Measurements from ENCODE around the gene GPD1L.
A peak's percentile ranks its signal among the peaks of the same experiment; 100 is the strongest.

The GPD1L gene

DNA sequence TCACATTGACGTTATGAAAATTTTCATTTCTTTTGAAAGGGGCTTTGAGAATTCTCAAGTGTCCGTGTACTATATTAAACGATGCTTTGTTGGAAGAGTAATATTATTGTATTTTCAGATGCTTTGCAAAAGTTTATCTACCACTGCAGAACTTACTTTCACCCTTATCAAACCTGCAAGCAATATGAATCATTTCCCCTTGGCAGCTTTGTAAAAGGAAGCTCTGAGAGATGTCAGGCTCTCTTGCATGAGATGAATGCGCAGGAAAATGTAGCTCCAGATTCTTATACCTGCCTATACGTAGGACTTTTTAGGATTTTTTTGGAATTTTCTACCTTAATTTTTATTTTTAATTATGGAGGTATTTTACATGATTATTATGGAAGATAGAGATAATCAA lies 34.5 kb downstream of the GPD1L start:
- DNase-seq = no peak

DNA sequence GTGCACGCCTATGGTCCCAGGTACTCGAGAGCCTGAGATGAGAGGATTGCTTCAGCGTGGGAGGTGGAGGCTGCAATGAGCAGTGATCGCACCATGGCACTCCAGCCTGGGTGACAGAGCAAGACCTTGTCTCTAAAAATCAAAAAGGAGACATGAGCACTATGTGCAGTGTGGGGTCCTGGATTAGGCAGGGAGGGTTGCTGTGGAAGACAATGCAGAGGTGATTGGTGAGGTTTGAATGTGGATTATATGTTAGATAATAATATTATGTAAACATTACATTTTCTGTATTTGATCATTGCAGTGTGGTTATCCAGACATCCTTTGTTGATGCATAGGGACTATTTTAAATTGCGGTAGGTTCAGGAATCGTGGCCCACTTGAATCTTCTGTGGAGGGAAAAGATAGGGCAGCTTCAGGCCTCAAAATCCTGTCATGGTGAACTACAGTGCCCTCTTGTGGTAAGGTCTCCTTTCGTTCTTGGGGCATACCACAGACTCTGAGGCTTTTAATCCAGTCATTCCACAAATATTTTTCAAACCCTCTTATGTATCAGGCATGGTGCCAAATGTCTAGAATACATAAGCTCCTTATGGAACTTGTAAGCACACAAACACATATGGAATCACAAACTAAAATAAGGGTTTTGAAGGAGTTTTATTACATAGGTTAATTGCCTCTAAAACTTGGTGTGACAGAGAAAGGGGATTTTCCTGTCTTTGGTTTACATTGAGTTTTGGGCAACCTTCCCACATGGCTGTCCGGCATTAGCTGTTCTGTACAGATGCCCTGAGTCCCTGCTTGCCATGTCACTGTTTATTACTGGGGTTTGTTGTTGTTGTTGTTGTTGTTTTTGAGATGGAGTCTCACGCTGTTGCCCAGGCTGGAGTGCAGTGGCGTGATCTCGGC lies 37.7 kb downstream of the GPD1L start:
- DNase-seq = peak; percentile 92

DNA sequence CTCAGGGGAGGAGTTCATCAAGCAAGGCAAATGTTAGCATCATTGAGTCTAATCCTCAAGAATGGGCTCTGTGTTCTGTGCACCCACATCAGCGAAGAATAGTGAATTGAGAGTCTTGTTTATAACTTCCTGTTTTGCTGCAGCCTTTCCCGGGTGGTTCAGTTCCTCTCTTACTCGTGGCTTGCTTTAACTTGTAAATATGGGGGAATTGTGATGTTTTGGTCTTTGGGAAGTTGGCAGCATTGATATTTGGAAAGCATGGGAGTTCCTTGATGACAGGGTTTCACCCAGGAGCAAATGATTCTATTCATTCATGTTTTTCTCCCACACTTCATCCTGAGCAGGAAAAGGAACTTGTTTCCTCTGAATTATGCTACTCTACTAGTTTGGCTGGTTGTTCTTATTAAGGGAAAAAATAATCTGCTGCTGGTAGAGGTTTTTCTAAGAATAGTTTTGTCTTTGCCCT lies 40.4 kb downstream of the GPD1L start:
- DNase-seq = no peak

DNA sequence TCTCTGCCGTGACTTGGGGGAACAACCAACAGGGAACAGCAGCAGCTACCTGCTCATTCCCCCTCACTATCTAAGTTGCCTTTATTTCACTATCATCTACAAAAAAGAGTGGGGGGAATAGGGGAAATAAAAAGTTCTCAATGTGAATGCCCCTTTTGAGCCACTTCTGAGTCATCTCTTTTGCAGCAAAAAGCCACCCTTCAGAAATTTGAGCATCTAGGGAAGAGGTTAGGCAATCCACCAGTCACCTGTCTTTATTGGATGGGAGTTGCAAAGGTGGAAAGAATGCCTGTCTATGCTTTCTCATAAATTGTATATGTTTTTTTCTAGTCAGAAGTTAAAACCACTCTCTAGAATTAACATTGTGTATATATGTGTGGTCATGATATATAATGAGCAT lies 41.1 kb downstream of the GPD1L start:
- DNase-seq = peak; percentile 36

DNA sequence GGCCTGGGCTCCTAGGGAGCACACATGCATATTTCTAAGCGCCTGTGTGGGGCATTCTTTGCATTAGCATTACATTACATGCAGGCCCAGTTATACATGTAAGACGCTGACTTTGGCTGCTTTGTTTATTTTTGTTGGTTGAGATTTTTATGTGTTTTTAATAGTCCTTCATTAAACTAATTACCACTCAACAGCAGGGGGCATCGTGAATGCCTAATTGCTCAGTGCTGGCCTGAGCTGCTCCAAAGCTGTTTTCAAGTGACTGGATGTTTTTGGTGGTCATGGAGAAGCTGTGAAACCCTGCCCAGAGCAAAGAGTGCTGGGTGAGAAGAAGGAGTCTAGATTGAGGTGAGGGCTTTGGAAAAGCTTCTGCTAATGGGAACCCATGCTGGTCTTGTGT lies 41.5 kb downstream of the GPD1L start:
- DNase-seq = no peak

DNA sequence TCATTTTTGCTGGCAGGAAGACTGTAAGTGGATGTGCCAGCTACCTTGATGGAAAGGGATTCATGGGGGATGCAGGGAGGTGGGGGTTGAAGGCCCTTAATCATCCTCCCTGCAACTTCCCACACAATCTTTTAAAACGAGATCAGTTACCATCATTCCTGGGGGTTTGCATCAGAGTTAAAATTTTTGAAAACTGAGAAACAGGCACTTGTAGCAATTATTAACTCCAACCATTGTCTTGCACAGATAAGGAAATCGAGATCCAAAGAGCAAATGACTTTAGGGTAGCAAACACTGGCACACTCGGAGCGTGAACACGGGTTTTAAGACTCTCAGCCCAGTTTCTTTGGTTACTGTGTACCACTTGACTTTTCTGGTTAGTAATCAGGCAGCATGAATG lies 41.9 kb downstream of the GPD1L start:
- DNase-seq = no peak

DNA sequence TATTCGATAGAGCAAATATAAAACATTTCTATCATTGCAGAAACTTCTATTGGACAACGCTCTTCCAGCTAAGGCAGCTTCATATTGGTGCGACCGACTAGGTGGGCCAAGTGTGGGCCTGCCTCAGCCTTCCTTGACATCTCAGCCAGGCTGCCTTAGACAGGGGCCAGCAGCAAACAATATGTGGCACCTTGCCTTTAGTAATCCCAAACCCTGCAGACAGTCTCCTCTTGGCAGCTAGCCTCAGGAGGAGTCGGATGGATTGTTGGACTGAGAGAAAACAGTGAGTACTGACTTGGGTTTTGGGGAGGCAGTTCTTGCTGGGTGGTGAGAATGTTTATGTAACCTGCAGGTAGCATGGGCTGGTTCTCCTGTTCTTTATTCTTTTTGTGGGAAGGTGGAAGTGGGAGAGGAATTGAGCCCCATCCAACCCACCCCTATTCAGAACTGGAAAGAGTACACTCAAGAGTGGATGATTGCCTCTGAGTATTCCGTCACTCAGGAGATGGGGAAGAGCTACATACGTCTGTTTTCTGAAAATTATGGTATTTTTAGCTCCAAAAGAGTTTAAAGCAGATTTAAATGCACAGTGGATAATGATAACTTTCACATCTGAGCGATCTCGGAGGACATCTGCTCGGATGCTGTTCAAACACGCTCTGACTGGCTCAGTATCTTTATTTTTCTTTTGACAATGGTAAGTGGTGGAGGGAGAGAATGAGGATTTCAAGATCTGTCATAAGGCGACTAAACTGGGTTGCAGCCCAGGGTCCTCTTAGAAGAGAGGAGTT lies 47.2 kb downstream of the GPD1L start:
- DNase-seq = no peak

DNA sequence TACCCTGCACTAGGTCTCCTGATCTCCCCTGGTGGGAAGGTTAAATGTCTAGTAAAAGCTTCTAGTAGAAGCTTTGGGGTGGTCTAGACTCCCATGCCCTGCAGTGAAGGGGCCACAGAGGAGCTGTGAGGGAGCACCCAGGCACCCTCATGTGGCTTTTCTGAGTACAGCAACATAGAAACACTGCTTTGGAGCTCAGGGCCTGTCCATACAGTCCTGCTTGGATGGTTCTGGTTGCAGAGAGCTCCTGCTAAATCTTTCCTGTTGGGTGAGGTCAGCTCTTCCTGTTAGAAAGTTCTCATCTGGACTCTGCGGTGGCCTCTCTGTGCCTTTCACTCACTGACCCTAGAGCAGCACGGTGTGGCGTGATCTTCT lies 47.8 kb downstream of the GPD1L start:
- DNase-seq = peak; percentile 9

DNA sequence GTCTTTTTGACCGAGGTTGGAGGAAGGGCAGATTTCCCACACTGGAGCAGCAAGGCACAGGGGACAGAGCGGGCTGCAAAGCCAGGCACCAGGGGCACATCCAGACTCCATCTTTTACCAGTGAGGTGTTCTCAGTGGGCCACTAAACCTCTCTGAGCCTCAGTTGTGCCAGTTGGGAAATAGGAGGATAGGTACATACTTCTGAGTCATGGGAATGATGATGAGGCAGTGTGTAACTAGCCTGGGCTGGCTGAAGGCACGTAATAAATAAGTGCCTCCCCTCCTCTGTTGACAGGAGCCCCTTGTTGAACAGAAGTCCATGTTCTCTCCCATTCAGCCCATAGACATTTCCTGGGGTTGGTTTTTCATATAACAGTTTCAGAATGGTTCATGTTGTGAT lies 48.7 kb downstream of the GPD1L start:
- DNase-seq = no peak

DNA sequence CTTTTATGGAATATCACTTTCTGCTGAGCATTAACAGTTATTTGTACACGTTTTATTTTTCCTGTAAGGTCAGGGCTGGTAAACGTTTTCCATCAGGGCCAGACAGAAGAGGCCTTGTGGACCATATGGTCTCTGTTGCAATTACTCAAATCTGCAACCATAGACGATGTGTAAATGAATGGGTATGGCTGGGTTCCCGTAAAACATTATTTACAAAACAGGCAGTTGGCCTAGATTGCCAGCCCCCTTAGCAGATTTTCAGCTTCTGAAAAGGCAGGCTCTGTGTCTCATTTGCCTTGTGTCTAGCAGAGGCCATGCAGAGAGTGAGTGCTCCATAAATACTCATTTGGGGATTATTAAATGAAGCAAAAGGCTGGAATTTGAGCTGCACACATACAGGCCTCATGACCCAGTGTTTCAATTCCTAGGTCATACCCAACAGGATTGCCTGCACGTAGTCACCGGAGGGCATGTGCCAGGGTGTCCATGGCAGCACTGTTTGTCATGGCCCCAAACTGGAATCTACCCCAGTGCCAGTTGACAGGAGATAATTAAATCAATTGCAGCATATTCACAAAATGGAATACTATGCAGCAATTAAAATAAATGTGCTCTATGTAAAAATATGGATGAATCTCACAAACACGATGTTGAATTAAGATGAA lies 51.3 kb downstream of the GPD1L start:
- DNase-seq = no peak

DNA sequence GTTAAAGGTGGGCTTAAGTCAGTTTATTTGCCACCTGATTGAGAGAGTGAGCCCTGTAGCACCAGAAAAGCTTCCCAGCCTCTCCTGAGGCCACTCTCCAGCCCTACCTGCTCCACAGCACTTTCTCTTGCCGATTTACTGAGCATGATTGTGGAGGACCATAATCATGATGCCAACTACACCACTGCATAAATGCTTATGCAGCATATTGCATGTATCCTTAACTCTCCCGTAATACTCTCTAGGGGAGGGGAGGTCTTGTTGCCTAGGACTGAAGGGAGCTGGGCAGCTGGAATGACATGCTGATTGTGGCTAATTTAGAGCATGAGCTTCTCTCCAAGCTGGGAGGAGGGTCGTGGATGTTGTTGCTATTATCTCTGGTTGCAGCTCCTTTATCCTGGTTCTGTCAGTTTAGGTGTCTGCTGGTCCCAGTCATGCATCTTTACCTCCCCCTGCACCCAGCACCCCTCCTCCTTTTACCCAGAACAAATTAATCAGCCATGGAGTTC lies 54.3 kb downstream of the GPD1L start:
- DNase-seq = no peak

DNA sequence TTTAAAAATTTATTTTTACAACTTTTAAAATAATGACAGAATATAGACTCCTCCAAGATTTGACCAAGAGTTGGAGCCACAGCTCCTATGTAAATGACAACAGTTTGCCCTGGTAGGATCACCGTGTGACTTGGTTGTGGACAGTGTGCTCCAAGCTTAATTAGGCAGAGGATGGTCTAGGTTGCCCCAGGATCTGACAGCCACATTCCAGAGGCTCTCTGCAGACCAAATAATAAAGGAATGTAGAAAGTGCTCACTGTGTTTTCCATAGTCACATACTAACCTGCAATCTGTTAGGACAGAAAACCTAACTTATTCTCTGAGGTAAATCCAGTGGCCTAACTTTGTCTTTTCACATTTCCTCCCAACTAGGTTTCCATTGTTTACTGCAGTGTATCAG lies 59.0 kb downstream of the GPD1L start:
- no peak for DNase-seq

DNA sequence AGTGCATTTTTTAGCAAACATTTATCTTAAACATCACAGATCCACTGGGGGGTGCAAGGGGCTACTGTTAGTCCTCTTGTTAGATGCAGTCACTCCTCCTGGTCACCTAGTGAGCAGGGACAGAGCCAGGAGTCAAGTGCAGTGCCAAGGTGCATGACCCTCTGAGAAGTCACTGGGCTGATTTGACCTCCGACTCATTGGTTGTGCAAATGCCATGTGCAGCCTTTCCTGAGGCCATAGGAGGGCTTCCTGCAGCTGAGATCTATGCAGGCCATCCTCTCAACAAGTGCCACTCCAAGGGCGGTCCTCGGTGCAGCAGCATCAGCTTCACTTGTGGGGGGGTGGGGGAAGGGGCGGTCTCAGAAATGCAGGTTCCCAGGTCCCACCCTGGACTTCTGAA lies 60.2 kb downstream of the GPD1L start:
- DNase-seq = no peak

DNA sequence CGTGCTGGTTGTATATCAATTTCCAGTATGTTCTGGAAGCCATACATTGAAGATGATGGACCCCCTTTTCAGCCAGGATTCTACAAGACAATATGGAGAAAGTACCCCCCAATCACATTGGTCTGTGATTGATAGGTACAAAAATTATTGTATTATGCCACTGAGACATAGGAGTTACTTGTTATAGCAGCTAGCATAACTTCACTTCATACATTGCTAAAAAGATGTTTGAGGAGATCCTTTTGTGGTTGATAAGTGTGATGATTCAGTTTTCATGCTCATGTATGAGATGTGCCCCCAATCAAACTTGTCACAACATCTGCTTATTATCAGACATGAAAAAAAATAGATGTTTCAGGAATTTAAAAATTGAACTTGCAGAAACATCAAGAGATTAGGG lies 66.0 kb downstream of the GPD1L start:
- DNase-seq = no peak

DNA sequence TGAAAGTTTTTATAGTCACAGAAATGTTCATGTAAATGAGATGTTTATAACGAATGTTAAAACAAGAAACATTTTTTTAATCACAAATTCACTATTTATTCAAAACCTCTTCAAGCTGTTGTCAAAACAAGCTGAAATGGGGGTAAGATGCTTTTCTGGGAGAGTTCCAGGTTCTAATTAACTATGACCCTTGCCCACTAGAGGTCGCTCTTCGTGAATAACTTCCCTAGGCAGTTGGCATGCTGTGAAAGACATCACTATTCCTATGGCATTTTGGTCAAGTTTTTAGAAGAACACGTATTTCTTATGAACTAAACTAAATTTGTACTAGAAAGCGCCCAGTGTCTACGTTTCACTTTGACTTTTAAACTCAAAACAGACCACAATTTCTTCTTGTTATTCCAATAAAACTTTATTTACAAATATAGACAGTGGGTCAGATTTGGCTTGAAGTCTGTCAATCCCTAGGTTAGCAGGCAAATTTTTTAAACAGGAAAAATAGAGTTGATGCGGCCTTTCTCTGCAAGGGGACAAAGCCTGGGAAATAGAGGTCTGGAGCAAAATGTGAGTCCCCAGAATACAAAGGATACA lies 69.3 kb downstream of the GPD1L start:
- peak; percentile 60 for DNase-seq

DNA sequence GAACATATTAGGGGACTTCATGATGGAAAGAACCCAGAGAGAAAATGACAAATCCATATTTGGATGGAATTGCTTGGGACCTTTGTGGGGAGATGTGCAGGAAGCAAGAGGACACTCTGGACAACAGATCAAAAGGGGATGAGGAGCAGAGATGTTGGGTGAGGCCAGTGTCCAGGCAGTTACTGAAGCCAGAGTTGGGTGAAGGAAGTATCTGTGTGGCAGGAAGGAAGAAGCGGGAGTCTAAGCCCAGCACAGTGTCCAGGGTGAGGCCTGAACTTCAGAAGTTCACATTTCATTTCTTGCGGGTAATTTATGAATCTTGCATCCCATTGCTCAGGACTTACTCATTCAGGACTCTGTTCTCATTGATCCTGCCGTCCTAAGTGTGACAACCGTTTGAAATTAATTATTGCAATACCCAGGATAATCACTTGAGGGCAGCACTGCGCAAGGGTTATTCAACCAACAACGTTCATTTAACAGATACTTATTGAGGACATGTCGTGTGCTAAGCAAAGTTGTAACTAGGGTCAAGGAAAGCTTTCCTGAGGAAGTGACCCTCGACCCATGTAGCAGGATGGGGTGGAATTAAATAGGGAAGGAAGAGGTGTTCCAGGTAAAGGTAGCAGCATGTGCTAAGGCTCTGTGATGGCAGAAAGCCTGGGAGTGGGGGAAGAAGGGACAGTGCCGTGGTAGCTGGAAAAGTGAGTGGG lies 70.7 kb downstream of the GPD1L start:
- DNase-seq = peak; percentile 48

DNA sequence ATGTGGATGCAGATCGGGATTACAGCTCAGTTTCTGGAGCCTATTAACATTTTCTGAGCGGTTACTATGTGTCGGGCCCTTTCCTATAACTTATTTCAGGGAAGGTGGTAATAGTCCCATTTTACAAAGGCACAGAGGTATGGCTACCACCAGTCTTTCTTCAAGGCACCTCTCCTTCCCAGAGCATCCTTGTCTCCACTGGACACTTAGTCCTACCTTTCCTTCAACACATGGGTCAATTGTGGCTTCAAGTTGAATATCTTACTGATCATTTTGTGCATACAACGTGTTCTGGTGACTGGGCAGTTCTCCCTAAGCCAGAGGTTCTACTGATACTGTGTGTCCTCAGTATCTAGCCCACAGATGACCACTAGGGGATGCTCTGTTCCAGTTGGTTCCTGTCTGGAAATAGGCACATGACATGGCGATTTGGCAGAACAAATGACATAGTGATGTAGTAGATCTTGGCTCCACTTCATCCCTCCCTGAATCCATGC lies 71.3 kb downstream of the GPD1L start:
- peak; percentile 74 for DNase-seq

DNA sequence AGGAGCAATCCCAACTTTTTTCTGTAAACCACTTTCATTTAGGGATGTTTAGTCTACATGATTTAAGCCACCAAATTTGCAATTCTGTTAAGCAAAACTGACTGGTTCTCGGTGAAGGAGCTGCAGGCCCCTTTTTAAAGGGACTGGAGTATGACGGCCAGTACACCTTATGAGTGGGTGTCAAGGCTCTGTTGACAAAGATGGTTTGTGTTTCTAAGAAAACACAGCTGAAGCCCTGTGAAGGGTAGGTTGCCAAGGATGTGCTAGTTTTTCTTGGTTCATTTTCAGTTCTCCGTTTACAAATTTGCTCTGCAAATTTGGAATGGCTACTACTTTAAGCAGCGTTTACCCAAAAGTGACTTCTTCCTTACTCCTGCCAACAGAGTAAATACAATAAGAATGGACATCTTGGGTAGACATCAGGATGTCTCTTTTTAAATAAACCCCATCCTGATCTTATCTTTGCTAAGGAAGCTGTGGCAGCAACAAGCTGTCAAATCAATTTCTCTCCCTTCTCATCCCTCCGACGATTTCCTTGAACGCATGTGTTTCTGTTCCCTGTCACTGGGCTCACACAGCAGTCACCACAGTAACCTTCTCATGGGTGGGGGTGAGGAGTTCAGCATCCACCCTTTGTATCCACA lies 73.8 kb downstream of the GPD1L start:
- DNase-seq = no peak

DNA sequence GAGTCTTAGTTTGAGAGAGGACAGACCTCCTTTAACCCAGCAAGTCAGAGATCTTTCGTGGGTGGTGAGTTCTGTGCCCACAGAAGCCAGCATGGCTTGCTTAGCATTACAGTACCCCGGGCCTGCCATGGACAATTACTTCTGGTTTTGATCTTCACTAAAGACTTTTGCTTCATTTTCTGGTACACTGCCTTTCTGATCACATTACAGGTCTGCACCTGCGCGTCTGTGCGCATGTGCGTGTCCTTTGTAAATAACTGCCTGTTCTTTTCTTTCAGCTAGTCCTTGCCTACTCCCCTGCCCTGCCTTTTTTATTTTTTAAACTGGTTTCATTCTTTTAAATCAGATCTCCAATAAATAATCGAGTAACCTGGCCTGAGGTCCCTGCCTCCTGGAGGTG lies 74.9 kb downstream of the GPD1L start:
- DNase-seq = no peak

DNA sequence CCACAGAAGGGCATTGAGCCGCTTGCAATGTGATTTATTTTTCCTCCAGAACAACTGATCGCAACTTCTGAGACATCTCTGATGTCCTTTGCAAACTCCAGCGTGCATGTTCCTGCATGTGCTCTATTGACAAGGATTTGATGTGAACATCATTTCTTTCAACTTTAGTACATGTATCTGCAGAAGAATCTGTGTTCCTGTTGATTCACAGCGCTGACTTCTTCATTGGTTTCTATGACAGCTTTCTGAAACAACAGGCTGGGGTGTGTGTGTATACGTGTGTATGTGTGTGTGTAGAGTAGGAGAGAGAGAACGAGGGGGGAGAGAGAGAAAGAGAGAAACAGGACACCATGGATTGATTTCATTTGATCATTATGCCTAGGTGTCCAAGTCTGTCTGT lies 75.4 kb downstream of the GPD1L start:
- DNase-seq = no peak

DNA sequence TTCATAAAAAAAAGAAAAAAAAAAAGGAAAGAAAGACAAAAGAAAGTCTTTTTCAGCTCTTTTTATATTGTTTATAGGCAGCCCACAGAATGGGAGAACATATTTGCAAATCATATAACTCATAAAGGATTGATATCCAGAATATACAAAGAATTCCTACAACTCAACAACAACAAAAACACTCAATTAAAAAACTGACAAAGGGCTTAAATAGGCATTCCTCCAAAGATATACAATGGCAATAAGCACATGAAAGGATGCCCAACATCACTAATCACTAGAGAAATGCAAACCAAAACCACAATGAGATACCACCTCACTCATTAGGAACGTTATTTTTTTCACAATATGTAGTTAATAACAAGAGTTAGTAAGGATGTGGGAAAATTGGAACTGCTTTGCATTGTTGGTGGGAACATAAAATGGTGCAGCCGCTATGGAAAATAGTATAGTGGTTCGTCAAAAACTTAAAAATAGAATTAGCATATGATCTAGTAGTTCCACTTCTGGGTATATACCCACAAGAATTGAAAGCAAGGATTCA lies 77.8 kb downstream of the GPD1L start:
- DNase-seq = no peak

Data from HCEC 1CT (cell line).